Spleen (tissue), 11 donors: ENCODE data around the gene PCID2. TPM values are rescaled to one million over a fixed set of nuclear protein-coding genes. Genes with fewer than 3 reads are reported as not detected.
"Not testable (repeated sequence)": the region's sequence is repeated elsewhere in the genome, so short reads cannot be mapped to it uniquely, and the experiment has no call there.

Experiments used
- DNase-seq: peaks from one replicate; pipeline ENCODE4 v3.0.0-alpha.2; 2020
- H3K27ac ChIP-seq, 8 donors: fragments of 200-600 bp; sonication (generic) in 7 of 8; 1 replicate in 4 of 8; 2 replicates in 4 of 8; pipeline versions ENCODE4 v1.5.0 to v1.8.0; 2016 to 2021; ENCODE audit warnings: inconsistent platforms in 4 of 8, mild to moderate bottlenecking in 4 of 8, moderate library complexity in 1 of 8
- H3K27me3 ChIP-seq, 7 donors: fragments of 200-600 bp; sonication (generic) in 6 of 7; replicated peaks in 1 of 7; 1 replicate in 4 of 7; 2 replicates in 3 of 7; pipeline versions ENCODE4 v1.5.0 to v1.8.0; 2016 to 2021; ENCODE audit warnings: inconsistent platforms in 3 of 7, mild to moderate bottlenecking in 1 of 7
- H3K36me3 ChIP-seq, 6 donors: fragments of 200-600 bp; sonication (generic) in 5 of 6; 1 replicate in 4 of 6; 2 replicates in 2 of 6; pipeline versions ENCODE4 v1.5.0 to v1.8.0; 2016 to 2021; ENCODE audit warnings: inconsistent platforms in 2 of 6
- H3K4me1 ChIP-seq, 6 donors: fragments of 200-600 bp; sonication (generic) in 5 of 6; 1 replicate in 3 of 6; 2 replicates in 3 of 6; pipeline versions ENCODE4 v1.5.0 to v1.8.0; 2016 to 2021; ENCODE audit warnings: inconsistent platforms in 3 of 6
- H3K4me3 ChIP-seq, 8 donors: fragments of 200-600 bp; sonication (generic) in 7 of 8; 1 replicate in 4 of 8; 2 replicates in 4 of 8; pipeline versions ENCODE4 v1.5.0 to v1.8.0; 2016 to 2021; ENCODE audit warnings: inconsistent platforms in 4 of 8, mild to moderate bottlenecking in 4 of 8, moderate library complexity in 2 of 8
- H3K9me3 ChIP-seq, 8 donors: fragments of 200-600 bp; sonication (generic) in 7 of 8; 1 replicate in 4 of 8; 2 replicates in 4 of 8; pipeline versions ENCODE4 v1.5.0 to v1.8.0; 2016 to 2021; ENCODE audit warnings: inconsistent platforms in 4 of 8
- CTCF ChIP-seq, 11 experiments: fragments of 200-600 bp in 7 of 11; fragments of 450-650 bp in 4 of 11; sonication (generic) in 4 of 11; IDR thresholded peaks in 8 of 11; conservative IDR thresholded peaks in 3 of 11; 1 replicate in 7 of 11; 2 replicates in 4 of 11; pipeline versions ENCODE4 v1.4.0 to v1.8.0; 2016 to 2021; ENCODE audit warnings: antibody characterized with exemption in 11 of 11, inconsistent platforms in 4 of 11, mild to moderate bottlenecking in 1 of 11
- POLR2A ChIP-seq, 3 donors: fragments of 450-650 bp; IDR thresholded peaks; one replicate each; pipeline ENCODE4 v1.5.1; 2017; ENCODE audit warnings: antibody characterized with exemption in 3 of 3, mild to moderate bottlenecking in 1 of 3
- POLR2AphosphoS5 ChIP-seq, 3 donors: sonication (generic); formaldehyde crosslinking; IDR thresholded peaks; one replicate each; pipeline ENCODE4 v1.5.1; 2017; ENCODE audit warnings: antibody characterized with exemption in 3 of 3
- WGBS, 5 donors: extraction: QIAGEN DNeasy Blood & Tissue Kit in 3 of 5; methylation state at CpG; one replicate each; pipeline versions ENCODE4 v1.1.5 to v1.1.7; 2013 to 2018; 5-methylcytosine and 5-hydroxymethylcytosine counted together
- intact Hi-C: fragments of 100-400 bp; cut with DNase I; formaldehyde crosslinking; loops from one replicate; pipeline ENCODE4 v1.15.0; 2023; ENCODE audit warnings: low total_unique reads
- polyA plus RNA-seq, 3 donors: library from polyadenylated mRNA; stranded (reverse); fragments of 200-250 nt; gene quantifications; one replicate each; pipeline ENCODE4 v1.2.1, GENCODE V29; 2013
- total RNA-seq, 7 donors: library from RNA; depleted of rRNA in 3 of 7; stranded (reverse); fragments of >200 nt in 3 of 7; fragmentation: NEBNext Ultra II Directional in 4 of 7; extraction: Animal tissue kit (Norgen Biotek cat#: 25700) in 4 of 7; gene quantifications; one replicate each; pipeline versions ENCODE4 v1.1.0 to v1.2.1, GENCODE V29; 2016 to 2021
- donor health status: healthy with polysubstance abuse.
- donor health status: DM: no; HTN: no; CAD: no; lungs with moderate emphysema.
- donor health status: DM: no; HTN: no; CAD: no.
- donor health status: Bipolar disorder and iron deficiency.
- donor health status: healthy.
- donor health status: DM: no; HTN: no; CAD: no.
- donor health status: DM: yes; HTN: yes; CAD: no.

The PCID2 gene
- total and polyA plus RNA-seq, 10 donors: 34.3 to 71.0 (median 45.1) TPM

- Histone ChIP-seq H3K9me3 (peaks cover 0 to 11% (median 0%) of the 10 kb centered on the region in 8 donors), H3K4me1 (peaks cover 0 to 18% (median 4%) of the 10 kb centered on the region in 6 donors), H3K27ac (no peak overlapping the region), H3K4me3 (no peak overlapping the region), H3K27me3 (peaks cover 0 to 32% (median 11%) of the 10 kb centered on the region in 7 donors), H3K36me3 (peaks cover 0 to 2% (median 0%) of the 10 kb centered on the region in 6 donors)
- intact Hi-C loops: no loop called here
- TF ChIP-seq POLR2A (IDR thresholded peaks at IDR 0.05): no peak
- TF ChIP-seq POLR2AphosphoS5 (IDR thresholded peaks at IDR 0.05): no peak
- no peak for TF ChIP-seq CTCF (IDR thresholded peaks at IDR 0.05 in 8 of 11, conservative IDR thresholded peaks at IDR 0.05 in 3 of 11)
- DNase-seq: no peak
- 48 to 85% (median 62%) methylated on average over 12 of the region's 12 CpGs for WGBS, 5 donors
Measured at GRCh38 chr13:113164492-113164891, 44.0 kb downstream of the PCID2 start.

DNA sequence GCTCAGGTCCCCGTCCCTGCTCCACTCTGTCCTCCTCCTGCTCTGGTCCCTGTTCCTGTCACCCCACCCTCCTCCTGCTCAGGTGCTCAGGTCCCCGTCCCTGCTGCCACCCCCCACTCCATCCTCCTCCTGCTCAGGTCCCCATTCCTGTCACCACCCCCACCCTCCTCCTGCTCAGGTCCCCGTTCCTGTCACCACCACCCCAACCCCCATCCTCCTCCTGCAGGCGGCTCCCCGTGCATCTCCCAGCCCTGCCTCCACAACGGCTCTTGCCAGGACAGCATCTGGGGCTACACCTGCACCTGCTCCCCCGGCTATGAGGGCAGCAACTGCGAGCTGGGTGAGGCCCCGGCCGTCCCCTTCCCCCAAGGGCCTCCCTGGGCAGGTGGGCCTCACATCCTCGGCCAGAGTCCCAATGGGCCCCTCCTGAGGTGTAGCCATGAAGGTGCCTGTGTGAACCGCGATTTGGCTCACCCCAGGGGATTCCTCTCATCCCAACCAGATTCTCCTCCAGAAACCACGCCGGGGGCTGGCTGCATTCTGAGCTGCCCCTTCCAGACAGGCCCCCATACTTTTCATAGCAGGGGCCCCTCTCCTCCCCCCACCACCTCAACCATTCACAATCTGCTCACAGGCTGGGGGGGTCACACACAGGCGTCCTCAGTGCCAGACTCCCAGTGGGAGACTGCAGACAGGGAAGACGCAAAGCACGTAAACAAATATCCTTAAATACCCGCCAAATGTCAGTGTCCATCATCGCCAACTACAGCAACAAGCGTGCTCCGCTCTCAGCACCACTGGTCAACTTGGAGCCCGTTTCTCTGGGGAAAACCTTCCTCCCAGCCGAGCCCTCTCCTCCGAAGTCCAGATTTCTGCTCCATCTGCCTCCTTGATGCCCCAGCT lies 45.4 kb downstream of the PCID2 start:
- 41 to 56% (median 44%) methylated on average over 23 to 25 of the region's 25 CpGs for WGBS, 5 donors
- Histone ChIP-seq H3K9me3 (peaks cover 0 to 11% (median 0%) of the 10 kb centered on the region in 8 donors), H3K4me3 (no peak overlapping the region), H3K27me3 (peaks cover 0 to 45% (median 11%) of the 10 kb centered on the region in 7 donors), H3K27ac (peak overlapping the region in 1 of 8 donors; percentile 66), H3K36me3 (no peaks in the 10 kb centered on the region), H3K4me1 (peaks cover 0 to 18% (median 4%) of the 10 kb centered on the region in 6 donors)
- DNase-seq: no peak
- intact Hi-C loops: no loop called here
- TF ChIP-seq POLR2A (IDR thresholded peaks at IDR 0.05) (no peak), POLR2AphosphoS5 (IDR thresholded peaks at IDR 0.05) (no peak), CTCF (IDR thresholded peaks at IDR 0.05 in 8 of 11, conservative IDR thresholded peaks at IDR 0.05 in 3 of 11) (no peak)

GRCh38 chr13:113161975-113162374 lies 46.5 kb downstream of the PCID2 start:
- Histone ChIP-seq H3K27me3 (peaks cover 0 to 45% (median 11%) of the 10 kb centered on the region in 7 donors), H3K4me1 (peaks cover 0 to 17% (median 4%) of the 10 kb centered on the region in 6 donors)
- DNase-seq, H3K4me3 ChIP-seq, intact Hi-C loops, H3K9me3 ChIP-seq, H3K27ac ChIP-seq, H3K36me3 ChIP-seq: not testable (repeated sequence)
- WGBS, 5 donors: 6 to 27% (median 9%) methylated on average over 5 to 12 of the region's 13 CpGs

DNA sequence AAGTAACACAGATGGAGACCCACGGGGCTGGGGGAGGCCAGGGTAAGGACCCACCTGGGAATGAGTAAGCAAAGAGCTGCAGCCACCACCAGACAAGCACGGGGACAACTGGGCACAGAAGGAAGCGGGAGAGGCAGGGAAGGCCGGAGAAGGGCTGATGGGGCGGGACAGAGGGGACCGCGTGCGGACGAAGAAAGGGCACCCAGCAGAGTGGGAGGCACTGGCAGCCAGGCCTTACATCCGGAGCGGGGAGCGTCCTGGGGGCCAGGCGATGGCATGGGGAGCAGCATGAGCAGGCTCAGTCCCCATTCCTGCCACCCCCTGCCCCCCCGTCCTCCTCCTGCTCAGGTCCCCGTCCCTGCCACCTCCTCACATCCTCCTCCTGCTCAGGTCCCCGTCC lies 47.0 kb downstream of the PCID2 start:
- Histone ChIP-seq H3K9me3 (peaks cover 0 to 2% (median under 1%) of the 10 kb centered on the region in 8 donors), H3K4me3 (no peak overlapping the region), H3K27ac (peak overlapping the region in 3 of 8 donors; percentile 32 to 45 (median 33)), H3K4me1 (peaks cover 0 to 16% (median 4%) of the 10 kb centered on the region in 6 donors), H3K27me3 (peaks cover 0 to 45% (median 11%) of the 10 kb centered on the region in 7 donors), H3K36me3 (no peaks in the 10 kb centered on the region)
- WGBS, 5 donors: 41 to 53% (median 45%) methylated on average over 14 to 16 of the region's 16 CpGs
- TF ChIP-seq POLR2A (IDR thresholded peaks at IDR 0.05) (no peak), POLR2AphosphoS5 (IDR thresholded peaks at IDR 0.05) (no peak), CTCF (IDR thresholded peaks at IDR 0.05 in 8 of 11, conservative IDR thresholded peaks at IDR 0.05 in 3 of 11) (no peak)
- no peak for DNase-seq
- intact Hi-C loops: no loop called here
